IMR-90 (cell line): ENCODE data around the gene INTS2. TPM values are rescaled to one million over a fixed set of nuclear protein-coding genes. Genes with fewer than 3 reads are reported as not detected.

Source experiments
- ATAC-seq: fragments of 200-7000 bp; cut with Tn5 transposase; 2 replicates; pipeline ENCODE4 v1.9.1; 2020; ENCODE audit warnings: low read depth, mild to moderate bottlenecking, moderate library complexity
- BruUV-seq: library from RNA; stranded (reverse); fragments of 400-500 nt; replicated peaks from 2 replicates; lab custom pipeline; 2021; lab: Mats Ljungman, UMichigan
- CTCF ChIA-PET: fragments of 300-600 bp; formaldehyde crosslinking; extraction: SDS; loops from one replicate; lab custom pipeline; 2021; ENCODE audit warnings: antibody characterized with exemption; lab: Yijun Ruan, JAX
- POLR2A ChIA-PET: fragments of 300-600 bp; sonication (Branson Sonifier 250); formaldehyde crosslinking; loops from one replicate; lab custom pipeline; 2022; ENCODE audit warnings: antibody characterized with exemption; ENCODE audit not compliant: unreplicated experiment; lab: Charles Lee
- DNase-seq: peaks from one replicate; pipeline ENCODE4 v3.0.0; 2013
- H2AFZ ChIP-seq: replicated peaks from 2 replicates; pipeline ENCODE3; 2013; ENCODE audit warnings: low read length, mild to moderate bottlenecking; ENCODE audit not compliant: poor library complexity
- H2AK5ac ChIP-seq: 2 replicates; pipeline ENCODE4 v1.6.1; 2013; ENCODE audit warnings: low read depth, low read length, inconsistent platforms
- H2AK9ac ChIP-seq: replicated peaks from 2 replicates; pipeline ENCODE3; 2013; ENCODE audit warnings: mild to moderate bottlenecking, low read depth, low read length, moderate library complexity; ENCODE audit not compliant: poor library complexity
- H2BK120ac ChIP-seq: 2 replicates; pipeline ENCODE4 v1.6.1; 2013; ENCODE audit warnings: low read depth, low read length, inconsistent platforms
- H2BK15ac ChIP-seq: 3 replicates; pipeline ENCODE4 v1.6.1; 2013; ENCODE audit warnings: low read depth, low read length, inconsistent platforms
- H2BK20ac ChIP-seq: 2 replicates; pipeline ENCODE4 v1.6.1; 2013; ENCODE audit warnings: low read depth, mild to moderate bottlenecking, inconsistent platforms, low read length, moderate library complexity
- H2BK5ac ChIP-seq: 2 replicates; pipeline ENCODE4 v1.6.1; 2013; ENCODE audit warnings: mild to moderate bottlenecking, low read depth, low read length, inconsistent platforms; ENCODE audit not compliant: poor library complexity, severe bottlenecking
- H3K14ac ChIP-seq: replicated peaks from 2 replicates; pipeline ENCODE4 v1.6.1; 2013; ENCODE audit warnings: low read depth, low read length, inconsistent platforms
- H3K18ac ChIP-seq: 2 replicates; pipeline ENCODE4 v1.6.1; 2013; ENCODE audit warnings: low read depth, low read length, control low read depth
- H3K23ac ChIP-seq: 2 replicates; pipeline ENCODE4 v1.6.1; 2013; ENCODE audit warnings: low read depth, low read length, inconsistent platforms
- H3K27ac ChIP-seq: 2 replicates; pipeline ENCODE4 v1.5.1; 2013; ENCODE audit warnings: mild to moderate bottlenecking, control low read depth, low read length; ENCODE audit not compliant: insufficient read depth
- H3K27me3 ChIP-seq: 2 replicates; pipeline ENCODE4 v1.6.1; 2013; ENCODE audit warnings: low read length; ENCODE audit not compliant: control insufficient read depth, insufficient read depth
- H3K36me3 ChIP-seq: 2 replicates; pipeline ENCODE4 v1.6.1; 2013; ENCODE audit warnings: low read length, mixed read lengths; ENCODE audit not compliant: control insufficient read depth, insufficient read depth
- H3K4ac ChIP-seq: 2 replicates; pipeline ENCODE4 v1.6.1; 2013; ENCODE audit warnings: low read depth, low read length, inconsistent platforms
- H3K4me1 ChIP-seq: 2 replicates; pipeline ENCODE4 v1.6.1; 2013; ENCODE audit warnings: low read length, mixed read lengths; ENCODE audit not compliant: control insufficient read depth, insufficient read depth
- H3K4me2 ChIP-seq: 2 replicates; pipeline ENCODE4 v1.6.1; 2013; ENCODE audit warnings: low read depth, mild to moderate bottlenecking, control low read depth, low read length, moderate library complexity
- H3K4me3 ChIP-seq: 2 replicates; pipeline ENCODE4 v1.5.1; 2013; ENCODE audit warnings: low read depth, mild to moderate bottlenecking, control low read depth, low read length, moderate library complexity; ENCODE audit not compliant: insufficient read depth
- H3K56ac ChIP-seq: 2 replicates; pipeline ENCODE4 v1.6.1; 2013; ENCODE audit warnings: low read length, inconsistent platforms; ENCODE audit not compliant: insufficient read depth; ENCODE audit errors: extremely low read depth
- H3K79me1 ChIP-seq, 2 experiments: 2 replicates each; pipeline ENCODE4 v1.6.1; 2013; ENCODE audit warnings: low read length in 2 of 2, inconsistent platforms in 1 of 2, low read depth in 1 of 2
- H3K9ac ChIP-seq: 2 replicates; pipeline ENCODE4 v1.6.1; 2013; ENCODE audit warnings: low read depth, low read length, control low read depth
- H3K9me1 ChIP-seq: 2 replicates; pipeline ENCODE4 v1.6.1; 2013; ENCODE audit warnings: low read length, inconsistent platforms; ENCODE audit not compliant: insufficient read depth
- H3K9me3 ChIP-seq: 2 replicates; pipeline ENCODE4 v1.6.1; 2013; ENCODE audit warnings: low read length; ENCODE audit not compliant: control insufficient read depth, insufficient read depth
- H4K20me1 ChIP-seq: 2 replicates; pipeline ENCODE4 v1.6.1; 2013; ENCODE audit warnings: low read length, inconsistent platforms; ENCODE audit not compliant: insufficient read depth
- H4K5ac ChIP-seq: 2 replicates; pipeline ENCODE4 v1.6.1; 2013; ENCODE audit warnings: mild to moderate bottlenecking, low read depth, low read length, control low read depth
- H4K8ac ChIP-seq, 2 experiments: 2 replicates each; pipeline ENCODE4 v1.6.1; 2013; ENCODE audit warnings: low read depth in 2 of 2, low read length in 2 of 2, control low read depth in 1 of 2, inconsistent platforms in 1 of 2
- H4K91ac ChIP-seq: 2 replicates; pipeline ENCODE4 v1.6.1; 2013; ENCODE audit warnings: low read depth, low read length, inconsistent platforms; ENCODE audit not compliant: insufficient read depth
- BHLHE40 ChIP-seq: fragments of 150-350 bp; IDR thresholded peaks from 2 replicates; pipeline ENCODE4 v1.6.1; 2016; ENCODE audit warnings: mild to moderate bottlenecking, low read depth, low read length
- CEBPB ChIP-seq: IDR thresholded peaks from 2 replicates; pipeline ENCODE4 v1.6.1; 2012; ENCODE audit warnings: low read depth, low read length, improper control_type of control experiment
- CHD1 ChIP-seq: IDR thresholded peaks from 2 replicates; pipeline ENCODE4 v1.6.1; 2012; ENCODE audit warnings: low read depth, low read length, improper control_type of control experiment
- ELK1 ChIP-seq: fragments of 150-350 bp; IDR thresholded peaks from 2 replicates; pipeline ENCODE4 v1.6.1; 2016; ENCODE audit warnings: low read depth, mild to moderate bottlenecking, low read length, moderate library complexity, borderline replicate concordance
- FOS ChIP-seq: fragments of 150-350 bp; IDR thresholded peaks from 2 replicates; pipeline ENCODE4 v1.6.1; 2016; ENCODE audit warnings: low read depth, low read length
- MAFK ChIP-seq: IDR thresholded peaks from 2 replicates; pipeline ENCODE4 v1.6.1; 2012; ENCODE audit warnings: low read depth, low read length, improper control_type of control experiment
- MAZ ChIP-seq: IDR thresholded peaks from 2 replicates; pipeline ENCODE4 v1.6.1; 2012; ENCODE audit warnings: low read depth, mild to moderate bottlenecking, low read length, improper control_type of control experiment, moderate library complexity, borderline replicate concordance
- MXI1 ChIP-seq: IDR thresholded peaks from 2 replicates; pipeline ENCODE4 v1.6.1; 2012; ENCODE audit warnings: low read depth, mild to moderate bottlenecking, low read length, moderate library complexity, borderline replicate concordance
- NFE2L2 ChIP-seq: fragments of 150-350 bp; IDR thresholded peaks from 2 replicates; pipeline ENCODE4 v1.6.1; 2016; ENCODE audit warnings: low read depth, mild to moderate bottlenecking, low read length
- POLR2A ChIP-seq: IDR thresholded peaks from 2 replicates; pipeline ENCODE4 v1.6.1; 2012; ENCODE audit warnings: mild to moderate bottlenecking, low read depth, low read length
- RAD21 ChIP-seq: IDR thresholded peaks from 2 replicates; pipeline ENCODE4 v1.6.1; 2012; ENCODE audit warnings: low read length, improper control_type of control experiment
- RCOR1 ChIP-seq: IDR thresholded peaks from 2 replicates; pipeline ENCODE4 v1.6.1; 2012; ENCODE audit warnings: mild to moderate bottlenecking, low read length, improper control_type of control experiment; ENCODE audit not compliant: insufficient replicate concordance
- RFX5 ChIP-seq: IDR thresholded peaks from 2 replicates; pipeline ENCODE4 v1.8.0; 2012; ENCODE audit warnings: low read depth, mild to moderate bottlenecking, low read length, moderate library complexity
- SMC3 ChIP-seq: fragments of 150-350 bp; IDR thresholded peaks from 2 replicates; pipeline ENCODE4 v1.6.1; 2016; ENCODE audit warnings: low read depth, mild to moderate bottlenecking, antibody characterized with exemption, low read length, moderate library complexity
- WGBS, 2 experiments: methylation state at CpG; one replicate each; pipeline versions ENCODE4 v1.1.5 to v1.1.7; 2013; ENCODE audit warnings: missing lambda C conversion rate in 2 of 2; ENCODE audit not compliant: insufficient read length in 1 of 2; ENCODE audit errors: extremely low coverage in 2 of 2; 5-methylcytosine and 5-hydroxymethylcytosine counted together
- dilution Hi-C: fragments of 300-500 bp; cut with HindIII; formaldehyde crosslinking; loops from one replicate; pipeline ENCODE4 v1.14.3; 2018; ENCODE audit warnings: low sequenced_read_pairs; ENCODE audit not compliant: unreplicated experiment
- in situ Hi-C: fragments of 300-500 bp; cut with MboI; formaldehyde crosslinking; loops from 3 replicates; pipeline ENCODE4 v1.14.3; 2019; ENCODE audit warnings: low sequenced_read_pairs, inconsistent platforms, mixed read lengths
- intact Hi-C: fragments of 100-400 bp; cut with micrococcal nuclease; formaldehyde crosslinking; loops from 2 replicates; pipeline ENCODE4 v1.10.0; 2022
- polyA plus RNA-seq, 3 experiments: library from polyadenylated mRNA; depleted of rRNA; stranded (reverse); fragments of >200 nt; gene quantifications; 2 replicates each; pipeline ENCODE4 v1.2.3, GENCODE V29; 2012; ENCODE audit warnings: low replicate concordance in 1 of 3
- total RNA-seq: library from RNA; depleted of rRNA; stranded (reverse); fragments of >200 nt; gene quantifications from 2 replicates; pipeline ENCODE4 v1.2.3, GENCODE V29; 2012
- TF ChIP-seq, protein P1 (sequence below): conservative IDR thresholded peaks from 2 replicates; pipeline ENCODE4 v1.5.1; 2012; ENCODE audit warnings: mild to moderate bottlenecking, low read depth, low read length, improper control_type of control experiment
- TF ChIP-seq, protein P2 (sequence below): fragments of 150-350 bp; IDR thresholded peaks from 2 replicates; pipeline ENCODE4 v1.6.1; 2017; ENCODE audit warnings: mild to moderate bottlenecking, antibody characterized with exemption, low read length, low read depth

INTS2 gene
- total and polyA plus RNA-seq, 2 of the 4 experiments (the other 2 are of a cell fraction) = 4.0 to 17.4 TPM

DNA sequence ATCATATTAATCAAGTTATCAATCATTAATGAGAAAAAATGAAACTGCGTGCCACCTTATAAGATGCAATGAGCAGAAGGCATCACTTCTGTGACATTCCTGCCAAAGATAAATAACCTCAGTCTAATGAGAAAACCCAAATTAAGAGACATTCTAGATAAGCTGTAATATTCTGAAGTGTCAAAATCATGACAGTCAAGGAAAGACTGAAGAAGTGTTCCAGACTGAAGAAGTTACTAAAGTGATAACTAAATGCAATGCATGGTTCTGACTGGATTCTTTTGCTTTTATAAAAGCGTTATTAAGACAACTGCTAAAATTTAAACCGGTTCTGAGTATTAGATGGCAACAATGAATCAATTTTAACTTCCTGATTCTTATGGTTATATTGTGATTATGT lies 95.3 kb downstream of the INTS2 start:
- H2BK5ac ChIP-seq = no peak overlapping the region
- no peak overlapping the region for H3K18ac ChIP-seq
- H3K79me1 ChIP-seq = peaks cover 8 to 24% of the 10 kb centered on the region in 2 experiments
- H2AK9ac ChIP-seq = no peak overlapping the region
- intact Hi-C loops (no loop called here), in situ Hi-C loops (no loop called here), dilution Hi-C loops (no loop called here)
- TF ChIP-seq SMC3 = no peak
- TF ChIP-seq, protein P1, sequence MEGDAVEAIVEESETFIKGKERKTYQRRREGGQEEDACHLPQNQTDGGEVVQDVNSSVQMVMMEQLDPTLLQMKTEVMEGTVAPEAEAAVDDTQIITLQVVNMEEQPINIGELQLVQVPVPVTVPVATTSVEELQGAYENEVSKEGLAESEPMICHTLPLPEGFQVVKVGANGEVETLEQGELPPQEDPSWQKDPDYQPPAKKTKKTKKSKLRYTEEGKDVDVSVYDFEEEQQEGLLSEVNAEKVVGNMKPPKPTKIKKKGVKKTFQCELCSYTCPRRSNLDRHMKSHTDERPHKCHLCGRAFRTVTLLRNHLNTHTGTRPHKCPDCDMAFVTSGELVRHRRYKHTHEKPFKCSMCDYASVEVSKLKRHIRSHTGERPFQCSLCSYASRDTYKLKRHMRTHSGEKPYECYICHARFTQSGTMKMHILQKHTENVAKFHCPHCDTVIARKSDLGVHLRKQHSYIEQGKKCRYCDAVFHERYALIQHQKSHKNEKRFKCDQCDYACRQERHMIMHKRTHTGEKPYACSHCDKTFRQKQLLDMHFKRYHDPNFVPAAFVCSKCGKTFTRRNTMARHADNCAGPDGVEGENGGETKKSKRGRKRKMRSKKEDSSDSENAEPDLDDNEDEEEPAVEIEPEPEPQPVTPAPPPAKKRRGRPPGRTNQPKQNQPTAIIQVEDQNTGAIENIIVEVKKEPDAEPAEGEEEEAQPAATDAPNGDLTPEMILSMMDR = no peak
- TF ChIP-seq BHLHE40 = no peak
- TF ChIP-seq RFX5 = no peak
- TF ChIP-seq FOS = no peak
- no peak for TF ChIP-seq CEBPB
- TF ChIP-seq MAFK = no peak
- TF ChIP-seq POLR2A = no peak
- TF ChIP-seq RAD21 = no peak
- no peak for TF ChIP-seq ELK1
- TF ChIP-seq CHD1 = no peak
- TF ChIP-seq RCOR1 = no peak
- no peak for TF ChIP-seq MAZ
- no peak for TF ChIP-seq MXI1
- TF ChIP-seq, protein P2, sequence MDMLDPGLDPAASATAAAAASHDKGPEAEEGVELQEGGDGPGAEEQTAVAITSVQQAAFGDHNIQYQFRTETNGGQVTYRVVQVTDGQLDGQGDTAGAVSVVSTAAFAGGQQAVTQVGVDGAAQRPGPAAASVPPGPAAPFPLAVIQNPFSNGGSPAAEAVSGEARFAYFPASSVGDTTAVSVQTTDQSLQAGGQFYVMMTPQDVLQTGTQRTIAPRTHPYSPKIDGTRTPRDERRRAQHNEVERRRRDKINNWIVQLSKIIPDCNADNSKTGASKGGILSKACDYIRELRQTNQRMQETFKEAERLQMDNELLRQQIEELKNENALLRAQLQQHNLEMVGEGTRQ = no peak
- no peak for TF ChIP-seq NFE2L2
- no peak overlapping the region for H3K27ac ChIP-seq
- CTCF ChIA-PET = interaction anchor here (0.9 kb wide), 1 partner anchor 196 kb away, joined by 4 read pairs; no protein-coding TSS in a partner anchor
- no peak overlapping the region for H3K56ac ChIP-seq
- H4K91ac ChIP-seq = no peak overlapping the region
- H3K4me3 ChIP-seq = no peak overlapping the region
- no peaks in the 10 kb centered on the region for H3K27me3 ChIP-seq
- H3K36me3 ChIP-seq = no peaks in the 10 kb centered on the region
- POLR2A ChIA-PET = no interaction called here
- peaks cover 7% of the 10 kb centered on the region for H3K4me1 ChIP-seq
- no peak overlapping the region for H3K9ac ChIP-seq
- no peak overlapping the region for H3K4ac ChIP-seq
- no peaks in the 10 kb centered on the region for H3K9me3 ChIP-seq
- H2BK15ac ChIP-seq = no peak overlapping the region
- H2BK120ac ChIP-seq = no peak overlapping the region
- H4K20me1 ChIP-seq = no peaks in the 10 kb centered on the region
- ATAC-seq (no peak), DNase-seq (no peak)
- no TSS peak for BruUV-seq
- peaks cover 7% of the 10 kb centered on the region for H3K9me1 ChIP-seq
- no peak overlapping the region for H4K8ac ChIP-seq
- no CpG with 5 or more reads among the region's 3 CpGs for WGBS, 2 experiments
- no peak overlapping the region for H2AFZ ChIP-seq
- H2AK5ac ChIP-seq = no peak overlapping the region
- H3K23ac ChIP-seq = no peak overlapping the region
- H2BK20ac ChIP-seq = no peak overlapping the region
- no peak overlapping the region for H3K4me2 ChIP-seq
- no peak overlapping the region for H4K5ac ChIP-seq
- no peak overlapping the region for H3K14ac ChIP-seq
